H1 (cell line): ENCODE measurements around the gene TEAD2. TPM values are rescaled to one million over a fixed set of nuclear protein-coding genes. Genes with fewer than 3 reads are reported as not detected.

Source experiments
- CTCF ChIA-PET: fragments of 300-600 bp; sonication (Branson Sonifier 250); formaldehyde crosslinking; loops from one replicate; lab custom pipeline; 2021; ENCODE audit not compliant: partially characterized antibody; lab: Charles Lee
- POLR2A ChIA-PET: fragments of 300-600 bp; sonication (Branson Sonifier 250); formaldehyde crosslinking; loops from one replicate; lab custom pipeline; 2021; ENCODE audit warnings: inconsistent platforms; ENCODE audit not compliant: partially characterized antibody; lab: Charles Lee
- DNase-seq, 2 experiments: peaks; one replicate each; pipeline versions ENCODE4 v3.0.0 to v3.0.0-alpha.2; 2010 to 2022; ENCODE audit warnings: low spot score in 2 of 2, low read depth in 1 of 2, mixed read lengths in 1 of 2
- FAIRE-seq: peaks from 2 replicates; lab custom pipeline; 2011; peaks lifted over from hg19 to GRCh38; lab: Jason Lieb, UNC
- H2AFZ ChIP-seq: 2 replicates; pipeline ENCODE4 v1.8.1; 2012; ENCODE audit warnings: low read length, inconsistent platforms
- H2AK5ac ChIP-seq: 2 replicates; pipeline ENCODE4 v1.6.1; 2013; ENCODE audit warnings: low read depth, low read length
- H2BK120ac ChIP-seq: replicated peaks from 2 replicates; pipeline ENCODE3; 2013; ENCODE audit warnings: low read depth, low read length, inconsistent platforms
- H2BK12ac ChIP-seq: 2 replicates; pipeline ENCODE4 v1.6.1; 2013; ENCODE audit warnings: low read depth, low read length
- H2BK15ac ChIP-seq: 2 replicates; pipeline ENCODE4 v1.6.1; 2013; ENCODE audit warnings: low read length
- H2BK20ac ChIP-seq: 2 replicates; pipeline ENCODE4 v1.6.1; 2013; ENCODE audit warnings: low read length
- H2BK5ac ChIP-seq: 2 replicates; pipeline ENCODE4 v1.6.1; 2013; ENCODE audit warnings: low read depth, low read length
- H3K14ac ChIP-seq: 2 replicates; pipeline ENCODE4 v1.6.1; 2013; ENCODE audit warnings: inconsistent platforms; ENCODE audit not compliant: insufficient read length
- H3K18ac ChIP-seq: 2 replicates; pipeline ENCODE4 v1.6.1; 2013; ENCODE audit warnings: low read length; ENCODE audit errors: extremely low read depth
- H3K23ac ChIP-seq: 2 replicates; pipeline ENCODE4 v1.6.1; 2013; ENCODE audit warnings: inconsistent platforms; ENCODE audit not compliant: insufficient read length
- H3K23me2 ChIP-seq: 2 replicates; pipeline ENCODE4 v1.6.1; 2013; ENCODE audit warnings: low read depth, low read length
- H3K27ac ChIP-seq: 2 replicates; pipeline ENCODE4 v1.6.1; 2011; ENCODE audit warnings: low read depth, low read length, inconsistent platforms
- H3K27me3 ChIP-seq, 4 experiments: replicated peaks in 1 of 4; 1 replicate in 1 of 4; 2 replicates in 3 of 4; pipeline versions ENCODE4 v1.6.1 to v1.8.1; 2011 to 2013; ENCODE audit warnings: low read length in 3 of 4, mild to moderate bottlenecking in 3 of 4, inconsistent platforms in 2 of 4, mixed read lengths in 2 of 4, moderate library complexity in 1 of 4; ENCODE audit not compliant: control insufficient read depth in 3 of 4, insufficient read depth in 3 of 4; ENCODE audit errors: extremely low read depth in 1 of 4
- H3K36me3 ChIP-seq, 4 experiments: 2 replicates each; pipeline versions ENCODE4 v1.6.1 to v1.8.1; 2011 to 2013; ENCODE audit warnings: mild to moderate bottlenecking in 4 of 4, low read length in 3 of 4, moderate library complexity in 2 of 4, control low read depth in 1 of 4, inconsistent platforms in 1 of 4; ENCODE audit not compliant: insufficient read depth in 4 of 4, control insufficient read depth in 2 of 4
- H3K4ac ChIP-seq: replicated peaks from 2 replicates; pipeline ENCODE3; 2013; ENCODE audit warnings: low read length, low read depth, mixed read lengths, inconsistent platforms; ENCODE audit not compliant: insufficient read length
- H3K4me1 ChIP-seq, 4 experiments: replicated peaks in 1 of 4; 1 replicate in 1 of 4; 2 replicates in 3 of 4; pipeline versions ENCODE4 v1.6.1 to v1.8.1; 2011 to 2013; ENCODE audit warnings: low read length in 3 of 4, inconsistent platforms in 2 of 4, mixed read lengths in 1 of 4; ENCODE audit not compliant: insufficient read depth in 4 of 4, control insufficient read depth in 3 of 4
- H3K4me2 ChIP-seq, 2 experiments: 2 replicates each; pipeline versions ENCODE4 v1.6.1 to v1.8.1; 2011 to 2013; ENCODE audit warnings: low read depth in 2 of 2, low read length in 2 of 2, control low read depth in 1 of 2, inconsistent platforms in 1 of 2, mild to moderate bottlenecking in 1 of 2; ENCODE audit not compliant: insufficient read depth in 1 of 2
- H3K4me3 ChIP-seq, 4 experiments: fragments of 200-600, 300-600 bp in 1 of 4; sonication (generic), shearing (Covaris generic), sonication (Bioruptor Twin) in 1 of 4; 2 replicates each; pipeline versions ENCODE4 v1.5.1 to v1.8.1; 2011 to 2016; ENCODE audit warnings: low read length in 4 of 4, low read depth in 3 of 4, control low read depth in 2 of 4, inconsistent platforms in 2 of 4, mild to moderate bottlenecking in 2 of 4, mixed read lengths in 1 of 4, moderate library complexity in 1 of 4; ENCODE audit not compliant: insufficient read depth in 2 of 4; ENCODE audit errors: extremely low read depth in 1 of 4
- H3K56ac ChIP-seq: replicated peaks from 2 replicates; pipeline ENCODE3; 2013; ENCODE audit warnings: low read depth, mild to moderate bottlenecking, mixed read lengths, low read length, inconsistent platforms; ENCODE audit not compliant: insufficient read length
- H3K79me1 ChIP-seq: 2 replicates; pipeline ENCODE4 v1.6.1; 2013; ENCODE audit warnings: low read depth, low read length, control low read depth
- H3K79me2 ChIP-seq, 2 experiments: 2 replicates each; pipeline versions ENCODE4 v1.6.1 to v1.8.1; 2012 to 2013; ENCODE audit warnings: low read length in 2 of 2, mild to moderate bottlenecking in 2 of 2, inconsistent platforms in 1 of 2; ENCODE audit not compliant: insufficient read depth in 2 of 2, control insufficient read depth in 1 of 2
- H3K9ac ChIP-seq, 4 experiments: replicated peaks in 1 of 4; 1 replicate in 1 of 4; 2 replicates in 3 of 4; pipeline versions ENCODE4 v1.6.1 to v1.8.1; 2011 to 2013; ENCODE audit warnings: low read depth in 3 of 4, low read length in 3 of 4, control low read depth in 2 of 4, mild to moderate bottlenecking in 2 of 4, moderate library complexity in 2 of 4, inconsistent platforms in 1 of 4; ENCODE audit errors: extremely low read depth in 1 of 4
- H3K9me3 ChIP-seq, 2 experiments: 2 replicates each; pipeline versions ENCODE4 v1.6.1 to v1.8.1; 2012 to 2013; ENCODE audit warnings: mild to moderate bottlenecking in 2 of 2, moderate library complexity in 2 of 2, control low read depth in 1 of 2, inconsistent platforms in 1 of 2, low read depth in 1 of 2, low read length in 1 of 2, mixed read lengths in 1 of 2; ENCODE audit not compliant: insufficient read depth in 2 of 2
- H4K20me1 ChIP-seq, 2 experiments: replicated peaks in 1 of 2; 2 replicates each; pipeline versions ENCODE3 to v1.8.1; 2011 to 2013; ENCODE audit warnings: inconsistent platforms in 2 of 2, low read length in 2 of 2, mild to moderate bottlenecking in 1 of 2; ENCODE audit not compliant: insufficient read depth in 2 of 2, control insufficient read depth in 1 of 2
- H4K5ac ChIP-seq: 2 replicates; pipeline ENCODE4 v1.6.1; 2013; ENCODE audit warnings: low read length, low read depth, mixed read lengths, inconsistent platforms; ENCODE audit not compliant: insufficient read length
- H4K8ac ChIP-seq: 2 replicates; pipeline ENCODE4 v1.8.0; 2013; ENCODE audit warnings: mild to moderate bottlenecking, moderate library complexity, low read length, inconsistent platforms; ENCODE audit not compliant: insufficient read depth; ENCODE audit errors: extremely low read depth
- H4K91ac ChIP-seq: replicated peaks from 2 replicates; pipeline ENCODE3; 2013; ENCODE audit warnings: low read length, mixed read lengths, inconsistent platforms; ENCODE audit not compliant: insufficient read length
- CBX5 ChIP-seq: fragments of 300-800, 300-1000 bp; sonication (generic); IDR thresholded peaks from 2 replicates; pipeline ENCODE4 v1.7.1; 2016; ENCODE audit warnings: antibody characterized with exemption, low read length, low read depth
- EZH2 ChIP-seq: fragments of 200-600 bp; sonication (generic); IDR thresholded peaks from 2 replicates; pipeline ENCODE4 v1.7.1; 2012; ENCODE audit warnings: low read depth, mild to moderate bottlenecking, moderate library complexity, low read length, inconsistent platforms; ENCODE audit not compliant: severe bottlenecking
- SP2 ChIP-seq: IDR thresholded peaks from 2 replicates; pipeline ENCODE4 v1.6.1; 2012; ENCODE audit warnings: mild to moderate bottlenecking, low read length, inconsistent platforms
- WGBS, 2 experiments: shearing (Covaris generic) in 1 of 2; methylation state at CpG; one replicate each; pipeline versions ENCODE4 v1.1.6 to v1.1.7; 2013 to 2015; ENCODE audit warnings: low lambda C conversion rate in 2 of 2, mixed read lengths in 2 of 2, inconsistent platforms in 1 of 2, low coverage in 1 of 2, missing lambda C conversion rate in 1 of 2; ENCODE audit not compliant: insufficient replicate concordance in 2 of 2, insufficient coverage in 1 of 2, insufficient read length in 1 of 2; ENCODE audit errors: extremely low coverage in 1 of 2, missing lambda C conversion rate in 1 of 2; 5-methylcytosine and 5-hydroxymethylcytosine counted together
- polyA plus RNA-seq, 7 experiments: library from polyadenylated mRNA; depleted of rRNA in 3 of 7; stranded (reverse) in 5 of 7; unstranded in 2 of 7; fragments of >200 nt in 5 of 7; fragments of 200-250 nt in 2 of 7; gene quantifications; 1 replicate in 5 of 7; 2 replicates in 1 of 7; 4 replicates in 1 of 7; pipeline versions ENCODE4 v1.2.1 to v1.2.3, GENCODE V29; 2011 to 2013; ENCODE audit warnings: missing spikeins in 2 of 7, mixed read lengths in 2 of 7
- total RNA-seq: library from RNA; stranded (reverse); fragmentation: NEBNext Ultra II Directional; extraction: Animal tissue kit (Norgen Biotek cat#: 25700); gene quantifications from 2 replicates; pipeline ENCODE4 v1.2.1, GENCODE V29; 2021

The TEAD2 gene
- total and polyA plus RNA-seq, 2 of the 8 experiments (the other 6 are each of a cell fraction or from before 2014, with no cell fraction given) = 87.6 to 146 TPM

- H3K79me2 ChIP-seq = no peaks in the 10 kb centered on the region
- H3K79me1 ChIP-seq = no peaks in the 10 kb centered on the region
- no peaks in the 10 kb centered on the region for H3K9me3 ChIP-seq
- peaks cover 0 to 17% (median 10%) of the 10 kb centered on the region in 4 experiments; a peak in 6 of 7 replicates for H3K4me1 ChIP-seq
- FAIRE-seq (no peak), DNase-seq (no peak)
- H2BK5ac ChIP-seq = no peak overlapping the region
- H2BK12ac ChIP-seq = no peak overlapping the region
- H2BK120ac ChIP-seq = no peak overlapping the region
- no peak overlapping the region for H4K8ac ChIP-seq
- no peak overlapping the region for H3K56ac ChIP-seq
- H4K91ac ChIP-seq = no peak overlapping the region
- H3K18ac ChIP-seq = no peak overlapping the region
- H3K36me3 ChIP-seq = peaks cover 9 to 18% (median 14%) of the 10 kb centered on the region in 4 experiments; a peak in 7 of 8 replicates
- no peak overlapping the region for H3K27ac ChIP-seq
- WGBS, 2 experiments = 49% methylated on average over 18 of the region's 19 CpGs; no CpG with 5 or more reads in 1 of the 2 experiments
- H2BK20ac ChIP-seq = no peak overlapping the region
- no peak overlapping the region for H3K23ac ChIP-seq
- H2BK15ac ChIP-seq = no peak overlapping the region
- no peak overlapping the region for H2AFZ ChIP-seq
- H2AK5ac ChIP-seq = no peak overlapping the region
- peaks cover 0 to 10% (median 3%) of the 10 kb centered on the region in 4 experiments; a peak in 4 of 7 replicates for H3K27me3 ChIP-seq
- TF ChIP-seq SP2 (no peak), CBX5 (no peak), EZH2 (no peak)
- H3K4me3 ChIP-seq = peak overlapping the region; percentile 13 to 56 (median 32); a peak in 6 of 8 replicates
- POLR2A ChIA-PET = interaction anchor here (0.6 to 6.9 kb wide), 20 partner anchors 7 to 244 kb away, joined by 3 to 63 read pairs (median 4); partner anchors contain the start of genes DKKL1, NOSIP, PRRG2 and TEAD2
- CTCF ChIA-PET = interaction anchor here (0.5 to 2.5 kb wide), 8 partner anchors 8 to 166 kb away, joined by 3 to 9 read pairs (median 6); no protein-coding TSS in a partner anchor
- H3K23me2 ChIP-seq = peaks cover 13% of the 10 kb centered on the region
- H3K14ac ChIP-seq = no peak overlapping the region
- H4K5ac ChIP-seq = no peak overlapping the region
- peaks cover 4 to 18% of the 10 kb centered on the region in 2 experiments for H4K20me1 ChIP-seq
- H3K4me2 ChIP-seq = peak overlapping the region; percentile 88 to 99
- H3K9ac ChIP-seq = no peak overlapping the region
- peak overlapping the region; percentile 74 for H3K4ac ChIP-seq
Observed at GRCh38 chr19:49337267-49338022, 24.8 kb downstream of the TEAD2 start.
